BLaER1 treated with 17β-estradiol and CSF1 and Interleukin-3, amounts not matched to agents 10 nM and 100 nM (cell line): ENCODE results near the gene TFAP2A.
A peak's percentile ranks its signal among the peaks of the same experiment; 100 is the strongest.

Experiments used
- H3K27ac ChIP-seq, 11 experiments: shearing (Covaris generic); formaldehyde crosslinking; 2 replicates each; pipeline ENCODE4 v1.8.1; 2022
- H3K27me3 ChIP-seq, 11 experiments: shearing (Covaris generic); formaldehyde crosslinking; 2 replicates each; pipeline ENCODE4 v1.8.1; 2022
- H3K36me3 ChIP-seq, 11 experiments: shearing (Covaris generic); formaldehyde crosslinking; 2 replicates each; pipeline ENCODE4 v1.8.1; 2022
- H3K4me1 ChIP-seq, 10 experiments: shearing (Covaris generic); formaldehyde crosslinking; 2 replicates each; pipeline ENCODE4 v1.8.1; 2022
- H3K4me2 ChIP-seq, 11 experiments: shearing (Covaris generic); formaldehyde crosslinking; 2 replicates each; pipeline ENCODE4 v1.8.1; 2022
- H3K4me3 ChIP-seq, 10 experiments: shearing (Covaris generic); formaldehyde crosslinking; 2 replicates each; pipeline ENCODE4 v1.8.1; 2022
- H3K9ac ChIP-seq, 11 experiments: shearing (Covaris generic); formaldehyde crosslinking; 2 replicates each; pipeline ENCODE4 v1.8.1; 2022
- H3K9me3 ChIP-seq, 11 experiments: shearing (Covaris generic); formaldehyde crosslinking; replicated peaks in 1 of 11; 2 replicates each; pipeline ENCODE4 v1.8.1; 2022
- H4K20me1 ChIP-seq, 11 experiments: shearing (Covaris generic); formaldehyde crosslinking; 2 replicates each; pipeline ENCODE4 v1.8.1; 2022
- Cebpa-rat ChIP-seq, 11 experiments: shearing (Covaris generic); IDR thresholded peaks; 2 replicates each; pipeline ENCODE4 v1.8.1; 2022

TFAP2A gene

GRCh38 chr6:10431423-10432164, 16.7 kb upstream of the TFAP2A start:
- no peak overlapping the region for H3K27ac ChIP-seq
- peaks cover 16 to 22% (median 20%) of the 10 kb centered on the region in 11 experiments for H3K27me3 ChIP-seq
- no peak for TF ChIP-seq Cebpa-rat (IDR thresholded peaks at IDR 0.05)
- H3K9me3 ChIP-seq: no peaks in the 10 kb centered on the region
- H3K4me3 ChIP-seq: no peak overlapping the region
- H3K4me2 ChIP-seq: peak overlapping the region in 2 of 11 experiments; percentile 16 to 30; a peak in 2 of 22 replicates
- no peaks in the 10 kb centered on the region for H4K20me1 ChIP-seq
- H3K4me1 ChIP-seq: peaks cover 5 to 27% (median 16%) of the 10 kb centered on the region in 10 experiments; a peak in 16 of 20 replicates
- no peak overlapping the region for H3K9ac ChIP-seq
- no peaks in the 10 kb centered on the region for H3K36me3 ChIP-seq

DNA sequence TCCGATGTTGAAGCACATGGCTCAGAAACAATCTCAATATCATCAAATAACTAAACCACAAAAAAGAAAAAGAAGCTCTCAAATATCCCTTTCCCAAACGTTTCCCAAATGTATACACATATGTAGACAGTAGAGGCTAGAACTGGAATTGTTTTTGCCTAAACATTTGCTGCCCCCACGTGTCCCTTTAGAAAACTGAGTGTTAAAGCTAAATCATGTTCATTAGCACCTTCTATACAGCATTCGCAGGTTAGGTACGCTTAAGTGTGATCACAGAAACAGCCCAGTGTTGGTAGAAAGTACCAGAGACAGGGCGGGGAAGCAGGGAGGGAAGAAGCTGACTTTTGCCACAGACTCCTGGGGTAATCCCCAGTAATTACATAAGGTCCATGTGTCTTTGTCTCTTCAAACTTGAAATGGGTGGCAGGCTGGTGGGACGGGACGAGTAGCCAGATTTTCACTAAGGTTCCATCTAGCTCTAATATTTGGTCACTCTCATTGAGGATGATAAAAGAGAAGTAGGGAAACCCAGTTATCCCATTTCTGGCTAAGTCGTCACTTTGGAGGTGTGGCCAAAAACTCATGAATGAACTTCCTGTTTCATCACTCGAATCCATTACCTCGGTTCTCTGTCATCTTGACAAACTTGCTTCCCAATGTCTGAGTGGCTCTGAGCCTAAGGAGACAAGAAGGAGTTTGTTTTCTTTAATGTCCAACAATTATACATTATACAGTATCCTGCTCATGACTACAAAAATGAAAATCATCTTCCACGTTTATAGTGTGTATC, 15.0 kb upstream of the TFAP2A start:
- Histone ChIP-seq H3K4me2 (peak overlapping the region; percentile 1 to 76 (median 42); a peak in 18 of 22 replicates), H4K20me1 (peaks cover 0 to 7% (median 0%) of the 10 kb centered on the region in 11 experiments; a peak in 1 of 22 replicates), H3K9me3 (peaks cover 0 to 15% (median 9%) of the 10 kb centered on the region in 11 experiments; a peak in 13 of 22 replicates), H3K4me3 (peak overlapping the region in 4 of 10 experiments; percentile 24 to 46 (median 36); a peak in 5 of 20 replicates), H3K4me1 (peaks cover 11 to 33% (median 22%) of the 10 kb centered on the region in 10 experiments; a peak in 16 of 20 replicates), H3K27me3 (peaks cover 33 to 40% (median 38%) of the 10 kb centered on the region in 11 experiments), H3K9ac (0 out of 22 replicates have a peak overlapping the region, but pooled peaks of 2 of the 11 experiments have one; percentile 7 to 16), H3K36me3 (no peaks in the 10 kb centered on the region), H3K27ac (no peak overlapping the region)
- no peak for TF ChIP-seq Cebpa-rat (IDR thresholded peaks at IDR 0.05)

- H3K36me3 ChIP-seq: no peaks in the 10 kb centered on the region
- H3K4me1 ChIP-seq: peaks cover 22 to 34% (median 29%) of the 10 kb centered on the region in 10 experiments
- TF ChIP-seq Cebpa-rat (IDR thresholded peaks at IDR 0.05): no peak
- H3K9ac ChIP-seq: peak overlapping the region in 2 of 11 experiments; percentile 36 to 39; a peak in 1 of 22 replicates
- H3K27me3 ChIP-seq: peaks cover 63 to 70% (median 68%) of the 10 kb centered on the region in 11 experiments
- H4K20me1 ChIP-seq: peaks cover 0 to 25% (median 13%) of the 10 kb centered on the region in 11 experiments; a peak in 11 of 22 replicates
- no peak overlapping the region for H3K27ac ChIP-seq
- H3K9me3 ChIP-seq: peaks cover 0 to 15% (median 9%) of the 10 kb centered on the region in 11 experiments; a peak in 13 of 22 replicates
- H3K4me2 ChIP-seq: peak overlapping the region; percentile 39 to 88 (median 69); a peak in 21 of 22 replicates
- peak overlapping the region in 9 of 10 experiments; percentile 32 to 63 (median 44); a peak in 14 of 20 replicates for H3K4me3 ChIP-seq
Observed at GRCh38 chr6:10426781-10427279, 12.0 kb upstream of the TFAP2A start.

- peak overlapping the region; percentile 32 to 63 (median 44); a peak in 16 of 20 replicates for H3K4me3 ChIP-seq
- peak overlapping the region in 2 of 11 experiments; percentile 36 to 39; a peak in 2 of 22 replicates for H3K9ac ChIP-seq
- H3K9me3 ChIP-seq: peaks cover 0 to 15% (median 9%) of the 10 kb centered on the region in 11 experiments; a peak in 13 of 22 replicates
- H3K27me3 ChIP-seq: peaks cover 70 to 77% (median 74%) of the 10 kb centered on the region in 11 experiments
- TF ChIP-seq Cebpa-rat (IDR thresholded peaks at IDR 0.05): no peak
- H3K4me1 ChIP-seq: peaks cover 22 to 31% (median 27%) of the 10 kb centered on the region in 10 experiments
- peaks cover 0 to 31% (median 19%) of the 10 kb centered on the region in 11 experiments; a peak in 11 of 22 replicates for H4K20me1 ChIP-seq
- H3K4me2 ChIP-seq: peak overlapping the region; percentile 39 to 88 (median 69)
- no peak overlapping the region for H3K27ac ChIP-seq
- no peaks in the 10 kb centered on the region for H3K36me3 ChIP-seq
Observed at GRCh38 chr6:10425975-10426780, 11.3 kb upstream of the TFAP2A start.

DNA sequence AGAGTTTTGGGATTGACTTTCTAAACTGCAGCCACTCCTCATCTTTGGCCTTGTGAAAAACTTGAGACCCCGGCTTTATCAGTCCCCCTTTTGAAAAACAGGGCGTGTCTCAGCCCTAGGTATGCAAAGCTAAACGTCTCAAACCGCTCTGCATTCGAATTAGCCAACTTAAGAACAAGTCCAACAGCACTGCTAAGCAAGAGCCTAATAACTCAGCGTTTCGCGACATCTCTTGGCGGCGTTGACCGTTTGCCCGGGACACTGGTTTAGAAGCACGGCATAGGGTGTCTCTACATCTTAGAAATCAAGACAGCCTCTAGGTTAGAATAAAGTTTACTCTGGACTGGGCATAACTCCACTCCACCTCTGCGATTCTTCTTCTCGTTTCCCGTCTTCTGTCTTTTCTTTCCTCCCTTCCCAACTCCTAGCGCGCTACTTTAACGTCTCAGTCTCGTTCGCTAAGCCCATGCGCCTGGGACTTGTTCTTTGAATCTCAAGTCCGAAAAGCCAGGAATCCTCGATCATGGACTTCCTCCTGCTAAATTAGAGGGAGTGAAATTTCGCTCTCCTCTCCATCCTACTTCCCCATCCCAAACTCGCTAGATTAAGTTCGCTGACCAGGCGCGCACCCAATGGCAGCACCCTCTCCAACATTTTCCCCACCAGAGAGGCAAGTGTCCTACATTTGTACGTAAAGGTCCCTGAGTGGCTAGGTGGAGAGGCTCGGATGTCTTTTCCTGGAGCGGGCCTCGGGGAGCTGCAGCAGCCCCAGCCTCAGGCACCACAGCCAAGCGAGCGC, 10.5 kb upstream of the TFAP2A start:
- Histone ChIP-seq H3K9ac (no peak overlapping the region), H3K36me3 (no peaks in the 10 kb centered on the region), H3K4me3 (peak overlapping the region in 3 of 10 experiments; percentile 39 to 52 (median 44); a peak in 1 of 20 replicates), H3K9me3 (peaks cover 0 to 15% (median 9%) of the 10 kb centered on the region in 11 experiments; a peak in 13 of 22 replicates), H3K4me1 (peaks cover 22 to 31% (median 27%) of the 10 kb centered on the region in 10 experiments), H3K4me2 (peak overlapping the region in 4 of 11 experiments; percentile 69 to 87 (median 76); a peak in 4 of 22 replicates), H3K27ac (no peak overlapping the region), H4K20me1 (peaks cover 0 to 38% (median 24%) of the 10 kb centered on the region in 11 experiments; a peak in 14 of 22 replicates), H3K27me3 (peaks cover 78 to 85% (median 82%) of the 10 kb centered on the region in 11 experiments)
- TF ChIP-seq Cebpa-rat (IDR thresholded peaks at IDR 0.05): no peak

DNA sequence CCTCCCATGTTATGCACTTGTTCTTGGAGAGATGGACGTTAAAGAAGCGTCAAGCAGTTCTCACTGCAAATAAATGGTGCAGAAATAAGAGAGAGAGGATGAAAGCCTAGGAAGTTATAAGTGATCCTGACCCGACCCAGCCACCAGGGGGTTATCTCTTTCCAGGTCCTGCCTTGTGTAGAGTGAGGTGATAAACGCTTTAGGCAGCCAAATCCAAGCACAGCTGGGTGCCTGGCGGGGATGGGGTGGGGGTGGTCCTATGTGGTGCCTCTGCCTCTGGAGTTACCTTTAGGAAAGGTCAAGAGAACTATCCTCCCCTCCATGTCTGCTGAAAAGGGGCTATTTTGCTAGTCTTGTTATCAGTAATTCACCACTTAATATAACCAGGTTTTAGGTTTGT, 9.2 kb upstream of the TFAP2A start:
- Histone ChIP-seq H3K4me2 (peak overlapping the region; percentile 60 to 90 (median 71); a peak in 20 of 22 replicates), H3K36me3 (no peaks in the 10 kb centered on the region), H3K27me3 (peaks cover 91 to 98% (median 96%) of the 10 kb centered on the region in 11 experiments), H3K27ac (no peak overlapping the region), H4K20me1 (peaks cover 0 to 50% (median 31%) of the 10 kb centered on the region in 11 experiments; a peak in 14 of 22 replicates), H3K9ac (no peak overlapping the region), H3K4me1 (peaks cover 22 to 37% (median 27%) of the 10 kb centered on the region in 10 experiments), H3K4me3 (no peak overlapping the region), H3K9me3 (peaks cover 0 to 17% (median 9%) of the 10 kb centered on the region in 11 experiments; a peak in 13 of 22 replicates)
- TF ChIP-seq Cebpa-rat (IDR thresholded peaks at IDR 0.05): no peak

DNA sequence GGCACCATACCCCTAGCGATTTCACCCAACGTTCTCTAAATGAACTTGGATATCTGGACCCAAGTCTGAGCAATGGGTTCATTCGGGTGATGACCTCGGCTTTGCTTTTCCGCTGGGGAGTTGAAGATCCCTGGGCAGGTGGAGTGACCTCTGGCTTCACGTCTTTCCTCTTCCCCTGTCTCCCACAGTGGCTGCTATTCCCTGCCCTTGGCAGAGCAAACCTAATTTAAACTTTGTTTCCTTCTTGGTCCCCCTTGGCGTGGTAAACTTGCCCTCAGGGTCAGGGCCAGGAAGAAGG, 7.8 kb upstream of the TFAP2A start:
- peaks cover 0 to 17% (median 9%) of the 10 kb centered on the region in 11 experiments; a peak in 13 of 22 replicates for H3K9me3 ChIP-seq
- H3K4me3 ChIP-seq: 0 out of 20 replicates have a peak overlapping the region, but pooled peaks of 1 of the 10 experiments have one; percentile 37
- no peak for TF ChIP-seq Cebpa-rat (IDR thresholded peaks at IDR 0.05)
- H3K4me2 ChIP-seq: peak overlapping the region; percentile 60 to 90 (median 71); a peak in 19 of 22 replicates
- peaks cover 0 to 64% (median 42%) of the 10 kb centered on the region in 11 experiments; a peak in 15 of 22 replicates for H4K20me1 ChIP-seq
- H3K36me3 ChIP-seq: no peaks in the 10 kb centered on the region
- peaks cover 31 to 44% (median 35%) of the 10 kb centered on the region in 10 experiments for H3K4me1 ChIP-seq
- H3K9ac ChIP-seq: no peak overlapping the region
- H3K27me3 ChIP-seq: peaks cover 100% of the 10 kb centered on the region in 11 experiments
- no peak overlapping the region for H3K27ac ChIP-seq
